ENCODE results near the gene NDUFS5. TPM values are rescaled to one million over a fixed set of nuclear protein-coding genes. Genes with fewer than 3 reads are reported as not detected.
"Not testable (repeated sequence)": the region's sequence is repeated elsewhere in the genome, so short reads cannot be mapped to it uniquely, and the experiment has no call there.

Gene NDUFS5
- total RNA-seq, 1 donor = 272 TPM

GRCh38 chr1:39068227-39068626, 42.1 kb downstream of the NDUFS5 start:
- H3K4me3 ChIP-seq (ENCODE audit: low read length); H3K27me3 ChIP-seq (ENCODE audit: insufficient read depth, low read length): not testable (repeated sequence)

GRCh38 chr1:39071557-39071956, 45.4 kb downstream of the NDUFS5 start:
- H3K27me3 ChIP-seq (ENCODE audit: insufficient read depth, low read length); H3K4me3 ChIP-seq (ENCODE audit: low read length); H3K4me1 ChIP-seq (ENCODE audit: insufficient read depth, low read length); H3K9me3 ChIP-seq (ENCODE audit: low read depth, low read length): not testable (repeated sequence)

More at GRCh38 chr1:39068227-39068626, 42.1 kb downstream of the NDUFS5 start:
- H3K4me1 ChIP-seq (ENCODE audit: insufficient read depth, low read length); H3K9me3 ChIP-seq (ENCODE audit: low read depth, low read length): not testable (repeated sequence)

- Histone ChIP-seq H3K27me3 (ENCODE audit: insufficient read depth, low read length) (peaks cover 10% of the 10 kb centered on the region), H3K4me1 (ENCODE audit: insufficient read depth, low read length) (peaks cover 6% of the 10 kb centered on the region), H3K9me3 (ENCODE audit: low read depth, low read length) (no peaks in the 10 kb centered on the region), H3K4me3 (ENCODE audit: low read length) (no peak overlapping the region)
Observed at GRCh38 chr1:39076127-39076798, 50.1 kb downstream of the NDUFS5 start.

GRCh38 chr1:39076799-39077148, 50.6 kb downstream of the NDUFS5 start:
- Histone ChIP-seq H3K4me1 (ENCODE audit: insufficient read depth, low read length) (peaks cover 9% of the 10 kb centered on the region), H3K4me3 (ENCODE audit: low read length) (no peak overlapping the region), H3K9me3 (ENCODE audit: low read depth, low read length) (no peaks in the 10 kb centered on the region), H3K27me3 (ENCODE audit: insufficient read depth, low read length) (peaks cover 10% of the 10 kb centered on the region)

GRCh38 chr1:39080269-39080826, 54.2 kb downstream of the NDUFS5 start:
- no peak overlapping the region for H3K4me3 ChIP-seq (ENCODE audit: low read length)
- no peaks in the 10 kb centered on the region for H3K9me3 ChIP-seq (ENCODE audit: low read depth, low read length)
- peaks cover 10% of the 10 kb centered on the region for H3K4me1 ChIP-seq (ENCODE audit: insufficient read depth, low read length)
- H3K27me3 ChIP-seq (ENCODE audit: insufficient read depth, low read length) = peaks cover 29% of the 10 kb centered on the region

GRCh38 chr1:39080831-39081270, 54.7 kb downstream of the NDUFS5 start:
- Histone ChIP-seq H3K9me3 (ENCODE audit: low read depth, low read length) (no peaks in the 10 kb centered on the region), H3K4me1 (ENCODE audit: insufficient read depth, low read length) (peaks cover 10% of the 10 kb centered on the region), H3K27me3 (ENCODE audit: insufficient read depth, low read length) (peaks cover 29% of the 10 kb centered on the region), H3K4me3 (ENCODE audit: low read length) (no peak overlapping the region)

GRCh38 chr1:39081271-39082009, 55.3 kb downstream of the NDUFS5 start:
- peaks cover 10% of the 10 kb centered on the region for H3K4me1 ChIP-seq (ENCODE audit: insufficient read depth, low read length)
- H3K9me3 ChIP-seq (ENCODE audit: low read depth, low read length) = no peaks in the 10 kb centered on the region
- peaks cover 29% of the 10 kb centered on the region for H3K27me3 ChIP-seq (ENCODE audit: insufficient read depth, low read length)
- no peak overlapping the region for H3K4me3 ChIP-seq (ENCODE audit: low read length)

- Histone ChIP-seq H3K27me3 (ENCODE audit: insufficient read depth, low read length) (peaks cover 29% of the 10 kb centered on the region), H3K4me3 (ENCODE audit: low read length) (no peak overlapping the region), H3K4me1 (ENCODE audit: insufficient read depth, low read length) (peaks cover 4% of the 10 kb centered on the region), H3K9me3 (ENCODE audit: low read depth, low read length) (no peaks in the 10 kb centered on the region)
Observed at GRCh38 chr1:39082010-39082799, 56.1 kb downstream of the NDUFS5 start.

GRCh38 chr1:39082811-39083576, 56.8 kb downstream of the NDUFS5 start:
- peaks cover 4% of the 10 kb centered on the region for H3K4me1 ChIP-seq (ENCODE audit: insufficient read depth, low read length)
- peaks cover 29% of the 10 kb centered on the region for H3K27me3 ChIP-seq (ENCODE audit: insufficient read depth, low read length)
- no peak overlapping the region for H3K4me3 ChIP-seq (ENCODE audit: low read length)
- no peaks in the 10 kb centered on the region for H3K9me3 ChIP-seq (ENCODE audit: low read depth, low read length)

- peaks cover 29% of the 10 kb centered on the region for H3K27me3 ChIP-seq (ENCODE audit: insufficient read depth, low read length)
- H3K4me1 ChIP-seq (ENCODE audit: insufficient read depth, low read length) = peaks cover 4% of the 10 kb centered on the region
- H3K9me3 ChIP-seq (ENCODE audit: low read depth, low read length) = no peaks in the 10 kb centered on the region
- H3K4me3 ChIP-seq (ENCODE audit: low read length) = no peak overlapping the region
Observed at GRCh38 chr1:39084191-39084590, 58.0 kb downstream of the NDUFS5 start.

Other genes starting within 250 kb of the NDUFS5 start
- gene RRAGC, start 166.6 kb upstream of the NDUFS5 start, total RNA-seq = 13.3 TPM
- gene MYCBP, start 153.0 kb upstream of the NDUFS5 start, total RNA-seq = 5.6 TPM
- gene GJA9, start 144.8 kb upstream of the NDUFS5 start, total RNA-seq = not detected
- not detected for gene RHBDL2, start 84.5 kb upstream of the NDUFS5 start, total RNA-seq
- gene AKIRIN1, start 35.1 kb upstream of the NDUFS5 start, total RNA-seq = 103 TPM
- gene MACF1, start 178.3 kb downstream of the NDUFS5 start, total RNA-seq = 218 TPM